Gastrocnemius medialis (tissue), 4 donors: ENCODE results near the gene PRSS48. TPM values are rescaled to one million over a fixed set of nuclear protein-coding genes. Genes with fewer than 3 reads are reported as not detected.

Experiments
- ATAC-seq, 2 donors: fragments of 150-250 bp; one replicate each; pipeline ENCODE4 v1.9.1; 2016
- DNase-seq, 2 donors: peaks; one replicate each; pipeline ENCODE4 v3.0.0-alpha.2; 2019
- H3K27ac ChIP-seq, 4 donors: fragments of 200-600 bp; sonication (generic); 1 replicate in 1 of 4; 2 replicates in 3 of 4; pipeline ENCODE4 v1.5.1; 2016 to 2018; ENCODE audit warnings: mild to moderate bottlenecking in 2 of 4, moderate library complexity in 1 of 4
- H3K27me3 ChIP-seq, 3 donors: fragments of 200-600 bp; sonication (generic) in 2 of 3; 1 replicate in 1 of 3; 2 replicates in 2 of 3; pipeline versions ENCODE4 v1.5.1 to v1.6.0; 2016 to 2019; ENCODE audit warnings: mild to moderate bottlenecking in 1 of 3, moderate library complexity in 1 of 3
- H3K36me3 ChIP-seq, 2 donors: fragments of 200-600 bp; sonication (generic) in 1 of 2; one replicate each; pipeline ENCODE4 v1.5.1; 2017 to 2018
- H3K4me1 ChIP-seq, 2 donors: fragments of 200-600 bp; sonication (generic) in 1 of 2; one replicate each; pipeline ENCODE4 v1.5.1; 2016 to 2017; ENCODE audit warnings: mild to moderate bottlenecking in 2 of 2
- H3K4me3 ChIP-seq, 4 donors: fragments of 200-600 bp; sonication (generic) in 3 of 4; 1 replicate in 1 of 4; 2 replicates in 3 of 4; pipeline ENCODE4 v1.5.1; 2016 to 2019; ENCODE audit warnings: mild to moderate bottlenecking in 2 of 4
- H3K9me3 ChIP-seq, 3 donors: fragments of 200-600 bp; sonication (generic) in 2 of 3; 1 replicate in 1 of 3; 2 replicates in 2 of 3; pipeline ENCODE4 v1.5.1; 2016 to 2019
- CTCF ChIP-seq, 5 experiments: fragments of 450-650 bp in 3 of 5; fragments of 200-600 bp in 2 of 5; sonication (generic) in 2 of 5; IDR thresholded peaks in 4 of 5; conservative IDR thresholded peaks in 1 of 5; 1 replicate in 4 of 5; 2 replicates in 1 of 5; pipeline ENCODE4 v1.5.1; 2016 to 2019; ENCODE audit warnings: antibody characterized with exemption in 5 of 5, mild to moderate bottlenecking in 3 of 5, moderate library complexity in 3 of 5
- POLR2A ChIP-seq, 2 donors: fragments of 450-650 bp; IDR thresholded peaks; one replicate each; pipeline ENCODE4 v1.6.1; 2017; ENCODE audit warnings: antibody characterized with exemption in 2 of 2, mild to moderate bottlenecking in 2 of 2, moderate library complexity in 2 of 2
- in situ Hi-C, 4 donors: fragments of 200-750 bp; cut with MboI; loops; one replicate each; pipeline versions ENCODE4 v1.15.0 to v1.8.0; 2017; ENCODE audit warnings: low sequenced_read_pairs in 4 of 4
- intact Hi-C: fragments of 100-400 bp; cut with DNase I; formaldehyde crosslinking; loops from one replicate; pipeline ENCODE4 v1.15.1; 2023; ENCODE audit warnings: low total_unique reads
- total RNA-seq, 4 donors: library from RNA; depleted of rRNA; stranded (reverse); fragments of >200 nt; gene quantifications; one replicate each; pipeline versions ENCODE4 v1.1.0 to v1.2.3, GENCODE V29; 2016

Gene PRSS48
- total RNA-seq: not detected

- Histone ChIP-seq H3K27me3 (no peaks in the 10 kb centered on the region), H3K36me3 (no peaks in the 10 kb centered on the region), H3K4me1 (peaks cover 0 to 11% of the 10 kb centered on the region in 2 donors), H3K9me3 (no peaks in the 10 kb centered on the region), H3K4me3 (no peak within 1 kb of the TSS), H3K27ac (no peak within 1 kb of the TSS)
- ATAC-seq: peak; percentile 81 to 94
- TF ChIP-seq CTCF (IDR thresholded peaks at IDR 0.05 in 4 of 5, conservative IDR thresholded peaks at IDR 0.05 in 1 of 5) (peak; percentile 53 to 76 (median 70)), POLR2A (IDR thresholded peaks at IDR 0.05) (no peak)
- peak; percentile 14 to 48 for DNase-seq
- intact Hi-C loops (loop anchor here (1.0 kb wide), 1 partner anchor 85 kb away; no protein-coding TSS in a partner anchor), in situ Hi-C loops (loop anchor here in 1 of 4 donors (10.0 kb wide), 1 partner anchor 88 kb away; no protein-coding TSS in a partner anchor)
Observed at GRCh38 chr4:151276787-151277562, at the start of gene PRSS48. PRSS48 (plus strand) TSS chr4:151277161; CDS start chr4:151277173, 12 bp downstream.

- no peak for TF ChIP-seq POLR2A (IDR thresholded peaks at IDR 0.05)
- no peak for TF ChIP-seq CTCF (IDR thresholded peaks at IDR 0.05 in 4 of 5, conservative IDR thresholded peaks at IDR 0.05 in 1 of 5)
- H3K27me3 ChIP-seq: no peaks in the 10 kb centered on the region
- H3K27ac ChIP-seq: peak overlapping the region; percentile 50 to 59 (median 54)
- H3K4me3 ChIP-seq: peak overlapping the region in 2 of 4 donors; percentile 21 to 31
- intact Hi-C loops: no loop called here
- no peak for ATAC-seq
- DNase-seq: no peak
- H3K9me3 ChIP-seq: no peaks in the 10 kb centered on the region
- peaks cover 0 to 19% of the 10 kb centered on the region in 2 donors for H3K4me1 ChIP-seq
- in situ Hi-C loops: no loop called here
- no peaks in the 10 kb centered on the region for H3K36me3 ChIP-seq
Observed at GRCh38 chr4:151227172-151227571, 49.8 kb upstream of the PRSS48 start.

- intact Hi-C loops: no loop called here
- TF ChIP-seq CTCF (IDR thresholded peaks at IDR 0.05 in 4 of 5, conservative IDR thresholded peaks at IDR 0.05 in 1 of 5): no peak
- peak in 1 of 2 donors; percentile 14 for TF ChIP-seq POLR2A (IDR thresholded peaks at IDR 0.05)
- DNase-seq (peak; percentile 50 to 63), ATAC-seq (peak; percentile 64 to 69)
- in situ Hi-C loops: no loop called here
- Histone ChIP-seq H3K27ac (peak overlapping the region; percentile 50 to 59 (median 54)), H3K4me3 (peak overlapping the region; percentile 1 to 31 (median 13)), H3K27me3 (no peaks in the 10 kb centered on the region), H3K4me1 (peaks cover 0 to 24% of the 10 kb centered on the region in 2 donors), H3K36me3 (no peaks in the 10 kb centered on the region), H3K9me3 (no peaks in the 10 kb centered on the region)
Observed at GRCh38 chr4:151227731-151228130, 49.2 kb upstream of the PRSS48 start.

- TF ChIP-seq CTCF (IDR thresholded peaks at IDR 0.05 in 4 of 5, conservative IDR thresholded peaks at IDR 0.05 in 1 of 5) (no peak), POLR2A (IDR thresholded peaks at IDR 0.05) (no peak)
- Histone ChIP-seq H3K27ac (peak overlapping the region; percentile 50 to 59 (median 54)), H3K27me3 (no peaks in the 10 kb centered on the region), H3K4me1 (peaks cover 0 to 25% of the 10 kb centered on the region in 2 donors), H3K4me3 (peak overlapping the region in 3 of 4 donors; percentile 1 to 31 (median 5)), H3K36me3 (no peaks in the 10 kb centered on the region), H3K9me3 (no peaks in the 10 kb centered on the region)
- intact Hi-C loops: no loop called here
- no peak for DNase-seq
- no peak for ATAC-seq
- in situ Hi-C loops: no loop called here
Observed at GRCh38 chr4:151228189-151229119, 48.5 kb upstream of the PRSS48 start.
